GM20431 (cell line): ENCODE results near the gene LYZL4.

Experiments used
- in situ Hi-C: fragments of 300-500 bp; cut with MseI, MboI; formaldehyde crosslinking; loops from one replicate; pipeline ENCODE4 v1.15.0; 2020; ENCODE audit warnings: low sequenced_read_pairs; ENCODE audit not compliant: unreplicated experiment

The LYZL4 gene

DNA sequence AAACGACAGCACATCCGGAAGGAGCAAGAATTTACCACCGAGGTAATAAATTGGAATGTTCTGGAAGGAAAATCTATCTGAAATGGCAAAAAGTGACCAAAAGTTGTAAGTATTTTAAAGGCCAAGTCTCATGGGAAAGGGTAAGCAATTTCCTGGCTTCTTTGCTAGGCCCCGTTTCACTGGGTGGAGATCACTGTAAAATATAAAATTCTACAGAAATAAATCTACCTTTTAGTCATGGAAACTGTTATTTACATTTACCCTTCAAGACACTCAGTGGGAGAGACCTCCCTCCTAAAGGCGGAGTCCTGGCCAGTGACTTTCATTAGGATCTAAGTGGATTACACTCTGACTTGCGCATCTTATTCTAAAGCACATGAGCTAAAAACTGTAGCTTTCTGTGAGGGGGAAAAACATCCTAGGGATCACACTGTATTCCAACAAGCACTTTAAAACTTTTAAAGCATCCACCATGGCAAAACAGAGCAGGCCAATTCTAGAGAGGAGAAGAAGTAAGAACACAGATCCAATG is 28.8 kb downstream of the LYZL4 start:
- in situ Hi-C loops = no loop called here

DNA sequence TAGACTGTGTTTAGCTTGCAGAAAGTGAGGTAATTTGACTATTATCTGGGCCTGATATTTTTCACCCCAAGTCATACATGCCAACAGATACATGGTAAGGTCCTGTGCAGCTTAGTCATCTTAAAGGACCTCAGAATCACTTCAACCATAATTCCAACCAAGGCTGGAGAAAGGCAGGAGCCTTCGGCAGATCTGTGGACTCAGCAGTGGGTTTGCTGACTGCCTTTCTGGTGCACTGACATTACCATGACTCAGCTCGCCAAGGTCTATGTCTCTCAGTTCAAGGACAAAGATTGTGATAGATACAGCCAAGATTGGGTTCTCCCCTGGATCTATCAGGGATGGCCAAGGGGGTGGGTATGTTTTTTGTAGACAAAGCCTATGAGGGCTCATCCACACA is 32.7 kb downstream of the LYZL4 start:
- in situ Hi-C loops = no loop called here

DNA sequence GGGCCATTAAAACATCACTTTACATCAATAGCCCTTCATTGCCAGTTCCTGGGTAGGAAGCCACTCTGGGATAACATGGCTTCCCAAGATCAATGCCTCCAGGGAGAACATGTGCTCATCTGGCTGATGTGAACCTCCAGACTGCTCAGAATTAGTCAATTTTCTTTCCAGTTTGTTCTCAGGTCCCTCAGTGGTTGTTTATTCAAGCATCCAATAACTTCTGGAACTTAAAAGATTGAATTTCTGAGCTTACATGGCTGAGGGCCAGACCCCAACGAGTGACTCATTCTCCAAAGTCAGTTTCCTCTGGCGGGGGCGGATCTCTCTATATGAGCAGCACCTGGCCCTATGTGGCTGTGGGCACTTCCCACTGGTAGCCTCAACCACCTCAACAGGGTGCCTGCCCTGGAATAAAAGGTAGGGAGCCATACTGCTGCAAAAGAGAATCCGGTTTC is 34.0 kb downstream of the LYZL4 start:
- in situ Hi-C loops = no loop called here

DNA sequence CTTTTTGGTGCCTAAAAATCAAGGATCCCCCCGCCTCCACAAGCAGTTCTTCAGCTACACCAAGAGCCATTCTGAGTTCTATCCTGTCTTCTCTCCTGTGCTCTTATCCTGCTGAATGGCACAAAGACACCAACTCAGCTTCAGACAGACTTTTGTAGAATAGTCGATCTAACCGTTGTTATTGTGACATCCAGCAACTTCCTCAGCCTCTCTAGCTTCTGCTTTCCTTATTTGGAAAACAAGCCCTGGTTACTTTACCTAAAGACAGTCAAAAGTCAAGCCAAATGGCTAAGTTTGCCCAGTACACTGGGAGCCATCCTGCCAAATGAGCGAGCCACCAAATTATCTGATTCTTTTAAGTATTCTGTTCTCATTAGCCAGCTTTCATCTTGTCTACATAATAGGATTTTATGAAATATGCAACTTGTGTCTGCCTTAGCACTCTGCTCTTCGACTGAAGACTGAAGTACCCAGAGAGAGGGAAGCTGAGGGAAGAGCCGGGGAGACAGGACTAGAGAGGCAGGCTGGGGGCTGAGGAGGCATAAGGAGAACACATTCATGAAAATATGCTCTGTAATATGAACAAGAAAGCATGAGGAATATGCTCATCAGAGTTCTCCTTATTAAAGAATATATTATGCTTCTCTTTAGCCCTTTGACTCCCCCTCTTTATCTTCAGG is 35.1 kb downstream of the LYZL4 start:
- in situ Hi-C loops = no loop called here

DNA sequence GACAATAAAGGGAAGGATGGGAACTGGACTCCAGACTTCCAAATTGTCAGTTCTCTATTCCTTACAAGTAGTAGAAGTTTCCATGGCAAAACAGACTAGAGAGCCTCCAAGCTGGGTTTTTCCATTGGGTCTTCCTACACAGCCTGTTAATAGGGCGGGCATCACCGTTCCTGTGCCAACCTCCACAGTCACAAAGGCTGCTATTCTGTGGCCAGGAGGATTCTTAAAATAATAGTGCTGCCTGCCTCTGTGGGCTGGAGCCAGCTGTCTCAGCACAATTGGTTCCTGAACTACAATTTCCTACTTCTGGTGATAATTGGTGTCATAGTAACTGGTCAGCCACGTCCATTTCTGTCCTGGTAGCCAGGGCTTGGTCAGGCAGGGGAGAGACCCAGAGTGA is 38.6 kb downstream of the LYZL4 start:
- in situ Hi-C loops = no loop called here

DNA sequence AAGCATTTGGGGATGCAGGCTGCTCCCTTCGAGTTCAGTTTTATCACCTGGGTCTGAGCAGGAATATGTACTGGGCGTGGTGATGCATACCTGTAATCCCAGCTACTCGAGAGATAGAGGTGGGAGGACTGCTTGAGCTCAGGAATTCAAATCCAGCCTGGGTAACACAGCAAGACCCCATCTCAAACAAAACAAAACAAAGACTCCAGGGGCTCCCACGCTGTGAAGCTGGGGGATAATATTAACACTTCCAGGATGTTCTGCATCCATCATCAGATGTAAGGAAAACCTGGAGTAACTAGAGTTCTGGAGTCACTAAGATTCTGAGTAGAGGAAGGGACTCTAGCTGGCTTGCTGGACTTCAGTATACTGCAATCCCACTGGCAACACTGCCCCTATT is 40.6 kb downstream of the LYZL4 start:
- in situ Hi-C loops = no loop called here

DNA sequence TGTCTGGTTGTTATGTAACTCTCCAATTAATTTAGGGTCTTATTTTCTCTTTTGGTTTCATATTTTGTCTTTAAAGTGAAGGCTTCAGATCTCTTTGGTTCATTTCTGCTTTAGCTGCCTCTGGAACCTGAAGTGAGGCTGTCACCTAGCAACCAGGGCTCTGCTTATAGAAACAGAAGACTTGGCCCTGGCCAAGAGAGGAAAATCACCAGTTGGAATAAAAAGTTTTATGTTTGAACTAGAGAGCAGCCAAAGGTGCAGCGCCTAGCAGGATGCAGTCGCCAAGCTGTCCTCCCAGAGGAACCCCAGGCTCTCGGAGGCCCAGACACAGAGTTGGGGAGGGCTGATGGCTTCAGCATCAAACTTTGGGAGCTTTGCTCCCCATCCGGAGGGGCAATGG is 41.1 kb downstream of the LYZL4 start:
- in situ Hi-C loops = no loop called here

DNA sequence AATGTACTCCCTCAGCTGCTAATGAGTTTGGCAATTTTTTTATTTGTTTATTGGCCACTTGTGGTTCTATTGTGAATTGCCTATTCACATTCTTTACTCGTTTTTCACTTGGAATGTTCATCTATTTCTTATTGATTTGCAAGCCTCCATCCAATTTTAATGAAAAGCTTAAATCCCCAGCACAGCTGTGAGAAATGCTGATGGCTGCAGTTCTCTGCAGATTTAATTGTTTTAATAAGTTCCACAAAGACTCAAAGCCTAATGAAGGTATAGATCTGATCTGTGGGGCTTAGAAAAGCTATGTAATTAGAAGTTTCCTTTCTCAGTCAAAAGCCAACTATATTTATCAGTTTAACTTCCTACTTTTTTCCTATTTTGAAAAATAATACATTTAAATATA is 41.5 kb downstream of the LYZL4 start:
- in situ Hi-C loops = no loop called here

DNA sequence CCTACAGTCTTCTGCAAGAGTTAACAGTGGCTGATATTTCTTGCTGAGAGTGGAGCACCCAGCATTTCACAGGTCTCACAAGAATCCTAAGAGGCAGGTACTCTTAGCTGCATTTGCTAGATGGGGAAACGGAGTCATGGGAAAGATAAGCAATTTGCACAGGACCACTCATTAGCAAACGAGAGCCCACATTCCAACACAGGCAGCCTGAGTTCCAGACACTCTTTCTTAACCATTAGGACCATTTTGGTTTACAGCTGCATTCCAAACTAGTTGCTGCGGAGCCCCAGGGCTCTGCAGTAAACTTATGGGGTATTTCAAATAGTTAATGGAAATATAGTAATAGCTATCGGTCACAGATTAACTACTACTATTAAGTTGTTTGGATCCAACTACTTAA is 42.5 kb downstream of the LYZL4 start:
- in situ Hi-C loops = no loop called here

DNA sequence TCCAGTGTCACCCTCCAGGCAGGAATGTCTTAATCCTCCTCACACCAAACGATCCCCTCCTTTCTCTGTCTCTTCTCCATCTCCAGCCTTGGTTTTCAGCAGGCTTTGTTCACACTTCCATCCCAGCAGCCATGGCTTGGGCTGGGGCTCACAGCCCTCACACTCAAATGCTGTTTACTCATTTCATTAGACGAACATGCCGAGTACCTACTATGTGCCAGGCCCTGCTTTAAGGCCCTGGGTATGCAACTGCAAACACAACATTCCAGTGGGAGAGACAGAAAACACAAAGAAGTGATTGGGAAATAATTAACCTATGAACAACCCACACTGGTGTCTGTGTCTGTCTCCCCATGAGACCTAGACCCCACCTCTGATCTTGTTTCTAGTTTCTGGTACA is 43.9 kb downstream of the LYZL4 start:
- in situ Hi-C loops = no loop called here

DNA sequence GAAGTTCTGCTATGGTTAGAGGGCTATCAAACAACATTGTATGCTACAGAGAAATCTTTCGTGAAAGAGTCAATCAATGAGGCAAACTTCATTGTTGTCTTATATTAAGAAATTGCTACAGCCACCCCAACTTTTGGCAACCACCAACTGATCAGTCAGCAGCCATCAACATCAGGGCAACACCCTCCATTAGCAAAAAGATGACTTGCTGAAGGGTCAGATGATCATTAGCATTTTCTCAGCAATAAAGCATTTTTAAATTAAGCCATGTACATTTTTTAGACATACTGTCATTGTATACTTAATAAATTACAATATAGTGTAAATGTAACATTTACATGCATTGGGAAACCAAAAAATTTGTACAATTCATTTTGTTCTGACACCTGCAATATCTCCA is 53.1 kb downstream of the LYZL4 start:
- in situ Hi-C loops = no loop called here

DNA sequence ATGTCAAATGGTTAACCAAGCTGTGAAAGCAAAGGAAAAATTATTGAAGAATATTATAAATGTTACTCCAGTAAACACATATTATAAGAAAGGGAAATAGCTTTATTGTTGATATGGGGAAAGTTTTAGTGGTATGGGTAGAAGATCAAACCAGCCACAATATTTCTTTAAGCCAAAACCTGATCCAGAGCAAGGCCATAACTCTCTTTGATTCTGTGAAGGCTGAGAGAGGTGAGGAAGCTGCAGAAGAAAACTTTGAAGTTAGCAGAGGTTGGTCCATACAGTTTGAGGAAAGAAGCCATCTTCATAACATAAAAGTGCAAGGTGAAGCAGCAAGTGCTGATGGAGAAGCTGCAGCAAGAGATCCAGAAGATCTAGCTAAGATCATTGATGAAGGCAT is 54.8 kb downstream of the LYZL4 start:
- in situ Hi-C loops = no loop called here

DNA sequence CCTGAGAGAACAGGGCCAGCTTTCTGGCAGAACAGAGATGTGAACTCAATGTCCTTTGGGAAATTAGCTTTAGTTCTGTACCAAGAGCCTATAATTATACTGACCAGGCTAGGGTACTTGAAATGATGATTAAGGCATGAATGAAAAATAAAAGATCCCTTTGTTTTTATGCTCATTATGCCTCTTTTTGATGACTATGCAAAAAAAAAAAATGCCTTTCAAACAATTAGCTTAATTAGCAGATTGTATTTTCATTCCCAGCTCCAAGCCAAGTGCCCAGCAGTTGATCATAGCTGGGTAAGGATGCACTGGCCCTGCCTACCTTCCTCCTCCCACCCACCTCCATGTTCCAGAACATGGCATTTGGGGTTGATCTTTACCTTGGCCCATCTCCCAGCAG is 56.8 kb downstream of the LYZL4 start:
- in situ Hi-C loops = no loop called here

DNA sequence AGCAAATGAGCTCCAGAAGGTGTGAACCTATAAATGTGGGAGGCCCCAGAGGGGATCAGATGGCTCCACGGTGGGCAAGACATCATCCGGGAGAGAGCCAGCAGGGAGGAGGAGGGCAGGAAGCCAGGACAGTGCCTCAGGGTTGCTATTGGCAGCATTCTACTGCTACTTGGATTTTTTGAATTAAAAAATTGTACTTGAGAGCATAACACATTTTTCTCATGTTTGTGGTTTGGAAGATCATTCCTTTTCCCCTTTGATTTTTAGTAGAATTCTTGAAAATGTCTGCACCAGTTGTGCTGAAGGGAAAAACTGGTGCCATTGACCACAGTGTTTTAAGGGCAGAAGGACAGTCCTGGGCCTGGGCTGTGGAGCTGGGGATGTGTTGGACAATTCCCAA is 59.2 kb downstream of the LYZL4 start:
- in situ Hi-C loops = no loop called here

DNA sequence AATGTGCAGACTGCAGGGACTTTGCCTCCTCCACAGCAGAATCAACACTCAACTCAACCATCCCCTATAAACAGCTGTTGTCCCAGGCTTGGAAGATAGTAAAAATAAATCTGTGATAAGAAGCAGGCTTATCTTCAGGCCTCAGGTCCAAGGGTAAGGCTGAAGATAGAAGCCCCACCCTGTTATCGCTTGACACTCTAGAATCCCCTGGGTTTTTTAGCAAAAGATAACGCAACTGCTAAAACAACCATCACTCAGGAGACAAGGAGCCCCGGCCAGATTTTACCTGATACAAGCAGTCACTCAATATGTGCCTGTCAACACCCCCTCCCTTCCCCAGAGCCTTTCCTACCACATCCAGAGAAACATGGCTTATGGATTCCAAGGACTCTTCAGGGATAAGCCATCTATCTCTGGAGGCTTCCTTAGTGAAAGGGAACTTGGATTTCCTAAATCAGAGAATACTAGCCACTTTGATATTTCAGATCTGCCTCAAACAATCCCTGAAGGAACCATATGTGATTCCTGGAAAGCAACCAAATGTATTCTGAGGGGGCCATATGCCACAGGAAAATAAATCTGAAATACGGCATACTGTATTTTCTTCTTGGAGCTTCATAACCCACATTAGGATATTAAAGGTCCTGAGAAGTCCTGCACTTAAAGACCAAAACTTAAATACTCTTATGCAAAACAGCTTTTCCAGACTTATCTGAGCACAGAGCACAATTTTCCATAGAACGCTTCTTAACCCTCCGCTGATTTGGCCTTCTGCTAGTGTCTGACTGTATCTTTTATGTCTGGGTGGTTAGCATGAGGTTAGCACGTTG is 60.4 kb downstream of the LYZL4 start:
- in situ Hi-C loops = no loop called here

DNA sequence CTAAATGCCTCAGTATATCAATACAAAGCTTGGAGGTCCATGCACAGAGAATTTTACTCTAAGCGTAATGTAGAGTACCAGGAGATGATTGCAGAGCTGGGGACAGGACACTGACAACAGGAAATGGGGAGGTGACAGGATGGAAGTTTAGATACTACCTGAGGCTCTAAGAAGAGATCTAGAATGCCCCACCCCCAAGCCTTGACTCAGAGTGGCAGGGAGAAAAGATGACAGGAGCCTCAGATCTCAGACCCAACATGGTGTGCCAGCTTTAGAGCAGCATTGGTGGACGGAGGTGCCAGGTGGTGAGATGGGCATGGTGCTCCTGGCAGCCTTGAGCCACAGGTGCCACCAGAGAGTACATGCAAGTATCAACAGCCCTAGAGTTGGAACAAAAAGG is 62.5 kb downstream of the LYZL4 start:
- in situ Hi-C loops = no loop called here
